Activated CD8-positive, alpha-beta memory T cell treated with anti-CD3 and anti-CD28 coated beads, Interleukin-2, amount 50 U/mL, for 48 hours (primary cell): Measurements from ENCODE around the gene OR4C3.
A peak's percentile ranks its signal among the peaks of the same experiment; 100 is the strongest.
"Not testable (repeated sequence)": the region's sequence is repeated elsewhere in the genome, so short reads cannot be mapped to it uniquely, and the experiment has no call there.

Experiments
- DNase-seq: peaks from one replicate; pipeline ENCODE4 v3.0.0-alpha.2; 2020

Gene OR4C3

GRCh38 chr11:48324620-48325019 lies at the start of gene OR4C3:
TSS of gene OR4C3 (plus strand) at chr11:48324920. CDS start at chr11:48325022, 102 bp downstream.
- DNase-seq, result not testable (repeated sequence)

DNA sequence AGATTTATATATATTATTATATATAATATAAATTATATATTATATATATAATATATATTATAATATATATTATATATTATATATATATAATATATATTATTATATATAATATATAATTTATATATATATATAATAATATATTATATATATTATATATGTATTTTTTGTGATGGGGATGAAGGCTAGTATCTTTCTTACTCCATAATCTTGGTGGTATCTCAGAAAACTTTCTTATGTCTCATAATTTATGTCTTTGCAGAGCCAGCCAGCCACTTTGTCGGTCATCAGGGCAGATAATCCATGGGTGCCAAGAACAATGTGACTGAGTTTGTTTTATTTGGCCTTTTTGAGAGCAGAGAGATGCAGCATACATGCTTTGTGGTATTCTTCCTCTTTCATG lies 18.8 kb upstream of the OR4C3 start, which contains the start of gene OR4S1:
Gene OR4S1 (plus strand): TSS at position 301 of the 400 bp plus-strand sequence. CDS start 0 bp downstream, at position 301.
- no peak for DNase-seq

DNA sequence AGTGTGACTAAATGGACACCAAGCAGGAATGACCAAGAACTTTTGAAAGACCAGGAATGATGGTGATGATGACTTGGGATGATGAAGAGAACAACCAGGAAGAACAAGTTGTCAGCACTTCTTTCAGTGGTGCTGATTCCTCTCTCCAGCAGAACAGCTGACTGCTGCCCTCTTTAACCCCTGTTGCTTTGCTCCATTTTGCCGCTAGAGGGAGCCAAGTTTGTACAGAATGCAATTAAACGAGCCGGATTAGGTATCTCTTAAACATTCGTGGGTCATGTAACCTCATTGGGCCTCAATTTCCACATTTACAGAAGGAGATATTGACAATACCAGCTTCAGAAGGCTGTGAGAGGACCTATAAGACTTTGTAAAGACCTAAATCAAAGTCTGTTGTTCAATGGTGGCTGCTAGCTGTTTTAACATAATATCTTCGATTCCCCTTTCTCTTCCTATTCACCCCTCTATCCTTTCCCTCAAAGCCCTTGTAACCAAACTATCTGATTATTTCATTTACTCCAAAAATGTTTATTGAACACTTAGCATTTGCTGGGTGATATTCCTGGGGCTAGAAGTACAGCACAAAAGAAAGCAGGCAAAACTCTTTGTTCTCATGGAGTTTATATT lies 16.8 kb upstream of the OR4C3 start:
- DNase-seq, result peak; percentile 82

DNA sequence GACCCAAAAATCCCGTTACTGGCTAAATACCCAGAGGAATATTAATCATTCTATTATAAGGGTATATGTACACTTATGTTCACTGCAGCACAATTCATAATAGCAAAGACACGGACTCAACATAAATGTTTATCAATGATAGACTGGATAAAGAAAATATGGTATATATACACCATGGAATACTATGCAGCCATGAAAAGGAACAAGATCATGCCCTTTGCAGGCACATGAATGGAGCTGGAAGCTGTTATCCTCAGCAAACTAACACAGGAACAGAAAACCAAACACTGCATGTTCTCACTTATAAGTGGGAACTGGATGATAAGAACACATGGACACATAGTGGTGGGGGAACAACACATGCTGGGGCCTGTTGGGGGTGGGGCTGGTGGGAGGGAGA lies 11.1 kb upstream of the OR4C3 start:
- not testable (repeated sequence) for DNase-seq

DNA sequence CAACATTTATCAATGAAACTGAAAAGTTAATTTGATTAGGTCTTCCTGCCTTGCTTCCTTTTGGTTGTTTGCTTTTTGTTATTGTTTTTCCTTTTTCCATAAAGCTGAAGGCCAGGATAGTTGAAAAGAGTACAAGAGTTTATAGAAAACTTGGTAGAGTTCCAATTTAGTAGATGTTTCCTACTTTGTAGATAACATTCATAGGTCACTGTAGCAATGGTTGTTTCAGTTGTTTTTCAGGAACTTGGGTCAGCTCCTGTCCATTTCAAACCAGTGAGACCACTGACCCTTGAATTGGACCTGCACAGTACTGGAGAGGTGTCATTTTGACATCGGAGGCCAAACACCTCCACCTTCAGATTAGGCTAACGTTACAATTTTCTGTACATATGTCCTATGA lies 4.9 kb upstream of the OR4C3 start:
- not testable (repeated sequence) for DNase-seq

- no peak for DNase-seq
These were observed 16.7 kb downstream of the OR4C3 start for GRCh38 chr11:48341466-48341865.

GRCh38 chr11:48342505-48342904 lies 17.8 kb downstream of the OR4C3 start:
- DNase-seq, result not testable (repeated sequence)

DNA sequence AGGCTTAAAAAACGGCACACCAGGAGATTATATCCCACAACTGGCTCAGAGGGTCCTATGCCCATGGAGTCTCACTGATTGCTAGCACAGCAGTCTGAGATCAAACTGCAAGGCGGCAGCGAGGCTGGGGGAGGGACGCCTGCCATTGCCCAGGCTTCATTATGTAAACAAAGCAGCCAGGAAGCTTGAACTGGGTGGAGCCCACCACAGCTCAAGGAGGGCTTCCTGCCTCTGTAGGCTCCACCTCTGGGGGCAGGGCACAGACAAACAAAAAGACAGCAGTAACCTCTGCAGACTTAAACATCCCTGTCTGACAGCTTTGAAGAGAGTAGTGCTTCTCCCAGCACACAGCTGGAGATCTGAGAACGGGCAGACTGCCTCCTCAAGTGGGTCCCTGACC lies 21.6 kb downstream of the OR4C3 start:
- not testable (repeated sequence) for DNase-seq

- no peak for DNase-seq
These were observed 29.3 kb downstream of the OR4C3 start for GRCh38 chr11:48354013-48354412.

DNA sequence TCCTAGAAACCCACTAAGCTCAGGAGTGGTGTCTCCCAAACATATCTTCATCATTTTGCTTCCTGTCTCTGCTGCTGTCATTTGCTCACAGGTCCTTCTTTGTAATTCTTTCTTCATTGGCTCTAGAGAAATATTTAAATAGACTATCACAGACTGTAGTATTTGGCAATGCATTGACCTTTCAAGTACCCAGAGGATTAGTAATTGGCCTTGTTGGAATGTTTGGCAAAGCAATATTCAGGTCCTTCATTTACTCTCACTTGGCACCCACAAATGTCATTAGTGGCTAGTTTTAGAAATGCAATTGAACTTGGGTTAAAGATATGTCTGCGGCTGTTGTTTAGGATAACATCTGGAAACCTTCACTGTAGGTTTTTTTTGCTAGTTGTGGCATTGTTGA lies 30.0 kb downstream of the OR4C3 start:
- no peak for DNase-seq

DNA sequence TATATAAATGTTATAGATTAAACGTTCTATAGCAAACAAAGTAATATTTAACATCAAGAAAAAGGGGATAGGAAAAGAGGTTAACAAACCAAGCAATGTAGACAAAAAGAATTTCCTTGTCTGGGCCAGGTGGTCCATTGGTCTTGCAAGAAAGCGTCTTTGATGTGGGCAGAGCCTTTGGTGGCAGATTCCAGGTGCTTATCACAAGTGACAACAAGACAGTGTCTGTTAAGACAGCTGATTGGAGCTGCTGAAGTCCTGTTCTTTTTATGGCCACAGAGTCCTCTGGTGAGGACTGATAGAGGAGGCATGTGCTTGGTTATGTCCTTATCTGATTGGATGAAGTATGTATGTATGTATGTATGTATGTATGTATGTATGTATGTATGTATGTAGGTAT lies 36.6 kb downstream of the OR4C3 start:
- DNase-seq, result not testable (repeated sequence)

DNA sequence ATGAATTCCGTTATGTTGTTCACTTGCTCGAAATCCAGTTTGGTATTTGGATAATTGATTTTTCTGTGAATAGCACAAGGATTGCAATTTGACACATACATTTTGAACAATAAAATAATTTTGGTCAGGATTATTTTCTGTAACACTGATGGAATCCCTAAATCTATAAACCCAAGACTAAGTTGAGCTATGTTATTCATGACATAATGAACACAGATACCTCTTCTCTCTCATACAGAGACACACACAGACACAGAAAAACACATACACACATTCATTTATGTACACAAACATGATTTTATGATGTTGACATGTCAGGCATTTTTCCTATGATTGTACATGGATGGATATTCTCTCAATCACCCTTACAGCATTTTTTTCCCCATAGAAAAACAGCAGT lies 41.6 kb downstream of the OR4C3 start, which contains the start of gene OR4C5:
Gene OR4C5 (minus strand): TSS at position 101 of the 400 bp plus-strand sequence. CDS start 0 bp downstream, at position 101.
- no peak for DNase-seq
